GM19035 (cell line): ENCODE results near the gene SNX5.

ENCODE experiments used
- ATAC-seq: cut with Tn5 transposase; IDR thresholded peaks from one replicate; pipeline ENCODE4 v1.9.1; 2021; ENCODE audit not compliant: unreplicated experiment

Gene SNX5

GRCh38 chr20:17941087-17941825 is 27.3 kb downstream of the SNX5 start:
- ATAC-seq = no peak

- no peak for ATAC-seq
Observed at GRCh38 chr20:17940224-17940971, 28.2 kb downstream of the SNX5 start.

DNA sequence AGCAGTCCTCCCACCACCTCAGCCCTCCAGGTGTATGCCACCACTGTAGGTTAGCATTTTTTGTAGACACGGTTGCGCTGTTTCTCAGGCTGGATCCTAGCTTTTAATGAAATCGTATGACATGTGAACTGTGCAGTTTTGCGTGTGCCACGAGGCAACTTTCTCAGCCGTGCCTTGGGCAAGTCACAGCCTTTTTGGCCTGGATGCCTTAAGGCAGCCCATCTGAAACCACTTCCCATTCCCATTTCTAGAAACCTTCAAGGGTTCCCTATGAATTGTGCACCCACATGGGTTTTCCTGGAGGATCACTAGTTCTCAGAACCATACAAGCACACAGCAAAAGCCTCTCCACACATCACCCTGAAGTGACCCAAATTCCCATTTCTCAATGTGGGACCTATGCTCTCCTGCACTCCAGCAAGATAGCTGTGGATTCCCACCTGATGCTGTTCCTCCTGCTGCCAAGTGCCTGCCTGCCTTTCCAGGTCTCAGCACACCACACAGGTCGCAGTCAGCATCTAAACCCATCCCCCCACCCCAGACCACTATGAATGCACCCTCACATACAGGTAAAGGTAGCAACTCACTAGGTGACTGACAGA is 28.9 kb downstream of the SNX5 start:
- no peak for ATAC-seq

DNA sequence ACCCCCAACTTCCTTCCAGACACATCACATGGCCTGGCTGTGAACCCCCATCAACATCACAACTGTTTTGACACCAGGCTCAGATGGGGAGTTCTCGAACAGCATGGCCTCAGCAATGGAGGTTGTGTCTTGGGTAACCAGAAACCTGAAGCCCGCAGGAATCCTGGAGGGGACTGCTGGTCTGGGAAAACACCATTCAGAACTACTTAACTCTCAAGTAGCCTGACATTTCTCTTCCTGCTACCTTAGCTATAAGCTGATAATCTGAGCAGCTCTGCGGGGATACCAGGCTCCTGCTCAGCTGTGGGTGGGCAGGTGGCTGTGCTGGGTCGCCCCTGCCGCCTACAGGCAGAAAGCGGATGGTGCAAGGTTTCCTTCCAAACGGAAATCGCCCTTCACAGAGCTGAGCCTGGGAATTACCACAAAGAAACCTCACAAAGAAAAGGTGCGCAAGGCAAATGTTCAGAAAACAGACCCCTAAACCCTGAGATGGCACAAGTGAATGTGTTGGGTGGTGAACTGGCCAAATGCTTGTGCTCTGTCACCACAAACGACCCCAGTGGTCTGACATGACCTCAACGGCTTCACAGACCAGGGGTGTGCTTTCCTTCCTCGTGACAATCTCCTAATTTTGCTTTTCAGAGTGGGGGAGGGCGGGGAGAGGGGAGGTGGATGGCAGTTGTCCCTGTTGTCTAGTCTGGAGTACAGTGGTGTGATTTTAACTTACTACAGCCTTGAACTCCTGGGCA is 29.5 kb downstream of the SNX5 start:
- ATAC-seq = peak; percentile 68

GRCh38 chr20:17936761-17937732 is 31.5 kb downstream of the SNX5 start:
- no peak for ATAC-seq

GRCh38 chr20:17936286-17936760 is 32.3 kb downstream of the SNX5 start:
- no peak for ATAC-seq

GRCh38 chr20:17935761-17936160 is 32.8 kb downstream of the SNX5 start:
- ATAC-seq = no peak

- no peak for ATAC-seq
Observed at GRCh38 chr20:17935186-17935585, 33.4 kb downstream of the SNX5 start.

DNA sequence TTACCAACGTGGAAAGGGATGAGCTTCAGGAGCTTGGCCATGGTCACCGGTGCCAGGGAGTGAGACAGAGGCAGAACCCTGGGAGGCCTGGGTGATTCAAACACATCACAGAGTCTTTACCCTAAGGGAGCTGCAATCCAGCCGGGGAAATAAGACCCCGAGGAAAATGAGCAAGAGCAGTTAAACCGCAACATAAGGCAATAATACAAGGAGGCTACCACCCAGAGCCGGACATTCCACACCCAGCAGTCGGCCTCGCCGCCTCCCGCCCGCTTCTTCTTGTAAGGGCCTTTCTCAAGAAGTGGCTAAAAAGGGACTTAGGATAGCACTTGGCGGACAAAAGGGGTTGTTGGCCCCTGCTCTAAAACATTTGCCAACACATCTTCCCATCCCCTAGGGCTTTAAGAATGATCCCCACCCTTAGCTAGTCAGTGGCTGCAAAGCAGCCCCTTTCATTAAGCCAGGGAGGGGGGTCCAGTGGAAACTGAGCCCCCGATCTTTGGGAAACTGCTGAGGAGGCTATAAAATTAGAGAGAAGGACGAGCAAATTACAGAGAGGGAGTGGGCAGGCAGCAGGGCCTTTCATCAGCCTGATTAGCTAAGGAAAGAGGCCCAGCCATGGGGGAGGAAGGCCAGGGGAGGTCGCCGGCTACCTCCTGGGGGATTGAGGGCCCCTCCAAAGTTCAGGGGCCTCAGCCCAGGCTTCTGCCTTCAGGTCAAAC is 34.3 kb downstream of the SNX5 start:
- ATAC-seq = no peak

GRCh38 chr20:17933711-17934110 is 34.9 kb downstream of the SNX5 start:
- no peak for ATAC-seq

- no peak for ATAC-seq
Observed at GRCh38 chr20:17933121-17933520, 35.5 kb downstream of the SNX5 start.

DNA sequence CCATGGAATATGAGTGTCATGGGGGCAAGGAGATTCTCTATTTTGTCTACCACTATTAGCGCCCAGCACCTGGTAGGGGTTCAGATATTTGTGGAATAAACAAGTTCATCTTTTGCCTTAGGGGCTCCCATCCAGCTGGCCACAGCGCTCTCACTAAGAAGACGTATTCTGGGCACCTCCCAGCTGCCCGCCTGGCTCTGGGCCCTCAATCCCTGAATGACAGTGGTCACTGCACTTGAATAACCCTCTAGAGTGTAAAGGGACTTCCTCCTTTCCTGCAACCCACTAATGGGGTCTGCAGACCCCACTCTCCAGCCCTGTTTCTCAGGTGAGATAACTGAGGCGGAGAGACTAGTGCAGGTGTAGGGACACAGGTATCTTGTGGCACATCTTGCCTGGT is 36.2 kb downstream of the SNX5 start:
- ATAC-seq = no peak

- no peak for ATAC-seq
Observed at GRCh38 chr20:17931513-17931912, 37.1 kb downstream of the SNX5 start.

DNA sequence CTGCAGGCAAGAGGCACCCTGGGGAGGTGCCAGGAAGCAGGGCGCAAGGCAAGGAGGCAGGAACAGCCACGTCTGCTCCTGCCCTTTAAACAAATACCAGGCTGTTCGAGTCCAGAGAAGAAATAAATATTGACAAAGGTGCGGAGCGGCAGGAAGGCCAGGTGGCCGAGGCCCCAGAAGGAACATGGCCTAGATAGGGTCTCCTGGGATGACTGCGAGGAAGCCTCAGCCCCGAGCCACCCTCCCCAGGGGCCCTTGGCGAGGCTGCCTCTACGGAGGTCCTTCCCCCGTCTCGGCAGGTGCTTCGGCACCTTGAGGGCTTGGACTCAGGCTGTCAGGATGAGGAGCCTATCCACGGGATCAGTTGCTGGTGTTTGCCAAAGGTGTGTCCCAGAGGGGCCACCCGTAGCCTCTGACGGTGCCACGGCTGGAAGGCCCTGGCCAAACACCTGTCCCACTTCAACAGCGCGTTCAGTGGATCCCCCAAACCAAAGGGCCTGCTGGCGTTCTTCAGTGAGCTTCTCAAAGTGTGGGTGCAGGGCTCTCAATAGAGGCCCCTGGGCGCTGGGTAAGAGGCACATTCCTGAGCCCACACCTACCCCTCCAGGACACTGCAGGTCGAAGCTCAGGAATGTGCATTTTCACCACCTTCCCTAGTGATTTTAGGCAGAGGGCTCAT is 39.8 kb downstream of the SNX5 start:
- no peak for ATAC-seq

DNA sequence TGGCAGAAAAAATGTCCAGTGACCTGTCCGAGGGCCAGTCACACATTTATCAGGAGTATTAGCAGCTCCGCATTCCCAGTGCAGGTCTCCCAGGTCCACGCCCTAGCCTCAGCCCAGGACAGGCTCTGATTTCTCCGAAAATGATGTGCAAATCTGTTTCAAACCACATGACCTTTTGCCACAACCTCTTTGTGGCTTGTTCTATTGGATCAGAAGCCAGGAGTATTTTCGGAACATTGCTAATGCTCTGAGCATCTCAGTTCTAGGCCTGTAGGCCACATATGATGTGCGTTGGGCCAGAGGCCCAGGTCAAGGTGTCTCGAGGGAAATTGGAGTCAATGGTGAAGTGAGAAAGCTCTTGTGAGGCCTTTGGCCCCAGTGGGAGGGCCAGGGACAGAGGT is 40.4 kb downstream of the SNX5 start:
- ATAC-seq = no peak

- no peak for ATAC-seq
Observed at GRCh38 chr20:17925940-17926300, 42.7 kb downstream of the SNX5 start.

DNA sequence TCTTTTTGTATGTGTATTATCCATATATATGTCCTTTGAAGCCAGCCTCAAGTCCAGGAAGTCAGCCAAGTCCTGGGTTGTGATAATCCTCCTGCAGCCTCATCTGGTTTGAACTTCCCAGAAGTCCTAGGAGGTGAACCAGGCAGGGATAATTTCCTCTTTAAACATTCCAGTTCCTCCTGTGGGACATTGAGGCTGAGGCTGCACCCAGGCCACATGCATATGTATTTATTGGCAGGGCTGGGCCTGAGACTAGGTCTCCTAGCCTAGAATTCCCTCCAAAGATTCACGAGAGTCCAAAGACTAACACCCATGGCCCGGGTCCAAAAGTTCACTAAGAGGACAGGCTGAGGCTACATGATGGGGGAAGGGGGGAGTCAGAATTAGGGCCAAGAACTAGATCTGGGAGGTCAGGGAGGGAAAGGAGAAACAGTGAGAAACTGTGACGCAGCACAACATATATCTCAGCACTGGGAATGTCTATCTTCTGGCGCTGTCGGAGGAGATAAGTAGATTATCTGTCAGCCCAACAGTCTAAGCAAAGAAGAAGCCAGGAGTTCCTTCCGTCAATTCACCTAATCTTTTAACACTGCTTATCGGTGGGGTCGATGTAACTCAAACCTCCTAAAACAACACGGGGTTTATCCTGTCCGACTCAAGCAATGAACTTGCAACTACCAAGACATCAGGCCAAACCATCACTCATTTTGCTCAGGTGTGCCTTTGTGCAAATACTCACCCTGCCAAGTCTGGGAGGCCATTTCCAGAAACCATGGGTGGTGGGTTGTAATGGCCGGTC is 43.3 kb downstream of the SNX5 start:
- ATAC-seq = no peak

- no peak for ATAC-seq
Observed at GRCh38 chr20:17921774-17922173, 46.8 kb downstream of the SNX5 start.
